DND-41 (cell line): ENCODE measurements around the gene MSANTD2.

Experiments used
- CTCF ChIP-seq: IDR thresholded peaks from 2 replicates; pipeline ENCODE4 v1.5.1; 2012; ENCODE audit warnings: borderline replicate concordance, low read length, moderate library complexity, mild to moderate bottlenecking; ENCODE audit not compliant: poor library complexity, severe bottlenecking; ENCODE audit errors: extremely low read depth
- EZH2 ChIP-seq: IDR thresholded peaks from 3 replicates; pipeline ENCODE4 v1.6.1; 2012; ENCODE audit warnings: borderline replicate concordance, low read depth, mild to moderate bottlenecking, moderate library complexity, low read length, inconsistent platforms; ENCODE audit not compliant: severe bottlenecking

GRCh38 chr11:124788521-124788920 is 11.7 kb downstream of the MSANTD2 start:
- no peak for TF ChIP-seq CTCF
- no peak for TF ChIP-seq EZH2
